HepG2 (cell line): ENCODE data around the gene TRIM72. TPM values are rescaled to one million over a fixed set of nuclear protein-coding genes. Genes with fewer than 3 reads are reported as not detected.

Experiments used
- ATAC-seq: fragments of 200-7000 bp; cut with Tn5 transposase; 3 replicates; pipeline ENCODE4 v1.9.1; 2020; ENCODE audit warnings: mild to moderate bottlenecking, moderate library complexity
- BruUV-seq: library from RNA; stranded (reverse); fragments of 400-500 nt; replicated peaks from 2 replicates; lab custom pipeline; 2021; lab: Mats Ljungman, UMichigan
- CTCF ChIA-PET: fragments of 300-600 bp; formaldehyde crosslinking; extraction: SDS; loops from one replicate; lab custom pipeline; 2021; ENCODE audit warnings: low total read pairs, inconsistent platforms, low intra/inter-chr PET ratio; lab: Yijun Ruan, JAX
- POLR2A ChIA-PET: fragments of 350-600 bp; sonication (Branson Sonifier 250); formaldehyde crosslinking; loops from one replicate; lab custom pipeline; 2020; ENCODE audit warnings: antibody characterized with exemption, inconsistent platforms; lab: Yijun Ruan, JAX
- DNase-seq: peaks from one replicate; pipeline ENCODE4 v3.0.0-alpha.2; 2015; ENCODE audit warnings: low spot score
- FAIRE-seq: peaks from 3 replicates; lab custom pipeline; 2011; peaks lifted over from hg19 to GRCh38; lab: Jason Lieb, UNC
- H2AFZ ChIP-seq: one replicate; pipeline ENCODE4 v1.6.1; 2011; ENCODE audit warnings: low read length, inconsistent platforms
- H3K27ac ChIP-seq: fragments of 300-600 bp; 3 replicates; pipeline ENCODE4 v1.8.0; 2011; ENCODE audit warnings: mixed run types, mild to moderate bottlenecking, mixed read lengths, low read length, inconsistent platforms; ENCODE audit not compliant: insufficient read depth; ENCODE audit errors: extremely low read length
- H3K27me3 ChIP-seq, 2 experiments: fragments of 200-600 bp in 1 of 2; 2 replicates in 1 of 2; 3 replicates in 1 of 2; pipeline versions ENCODE4 v1.6.0 to v1.8.0; 2011; ENCODE audit warnings: low read length in 2 of 2, mild to moderate bottlenecking in 2 of 2, moderate library complexity in 2 of 2, inconsistent platforms in 1 of 2; ENCODE audit not compliant: insufficient read depth in 2 of 2, control insufficient read depth in 1 of 2
- H3K36me3 ChIP-seq, 2 experiments: fragments of 200-600 bp in 1 of 2; replicated peaks in 1 of 2; 2 replicates in 1 of 2; 3 replicates in 1 of 2; pipeline versions ENCODE4 v1.5.1 to v1.8.0; 2011; ENCODE audit warnings: low read length in 2 of 2, inconsistent platforms in 1 of 2; ENCODE audit not compliant: insufficient read depth in 2 of 2, control insufficient read depth in 1 of 2
- H3K4me1 ChIP-seq: 2 replicates; pipeline ENCODE4 v1.5.1; 2012; ENCODE audit warnings: low read length, inconsistent platforms; ENCODE audit not compliant: insufficient read depth
- H3K4me2 ChIP-seq: 2 replicates; pipeline ENCODE4 v1.6.0; 2011; ENCODE audit warnings: low read depth, low read length, inconsistent platforms
- H3K4me3 ChIP-seq, 3 experiments: fragments of 200-600 bp in 1 of 3; sonication (generic), shearing (Covaris generic) in 1 of 3; replicated peaks in 1 of 3; 2 replicates each; pipeline ENCODE4 v1.5.1; 2011 to 2016; ENCODE audit warnings: low read length in 3 of 3, inconsistent platforms in 2 of 3, low read depth in 2 of 3, mild to moderate bottlenecking in 2 of 3, control low read depth in 1 of 3, mixed read lengths in 1 of 3; ENCODE audit not compliant: insufficient read depth in 1 of 3
- H3K79me2 ChIP-seq: one replicate; pipeline ENCODE4 v1.6.1; 2011; ENCODE audit warnings: low read length, inconsistent platforms; ENCODE audit not compliant: insufficient read depth
- H3K9ac ChIP-seq: 2 replicates; pipeline ENCODE4 v1.6.0; 2011; ENCODE audit warnings: mild to moderate bottlenecking, low read depth, low read length, inconsistent platforms; ENCODE audit not compliant: insufficient read depth
- H3K9me3 ChIP-seq: 2 replicates; pipeline ENCODE4 v1.5.1; 2012; ENCODE audit warnings: mild to moderate bottlenecking, low read length
- H4K20me1 ChIP-seq: 2 replicates; pipeline ENCODE4 v1.6.0; 2011; ENCODE audit warnings: inconsistent platforms, mild to moderate bottlenecking, low read length, moderate library complexity; ENCODE audit not compliant: insufficient read depth
- AGO2 ChIP-seq: fragments of 200-400 bp; formaldehyde crosslinking; optimal IDR thresholded peaks from 2 replicates; pipeline ENCODE3; 2017; ENCODE audit warnings: mild to moderate bottlenecking, low read depth, low read length, moderate library complexity
- CBX2 ChIP-seq, 2 experiments: fragments of 200-600 bp in 1 of 2; sonication (generic); formaldehyde crosslinking in 1 of 2; IDR thresholded peaks; 2 replicates each; pipeline versions ENCODE4 v1.7.0 to v1.8.1; 2018 to 2022; ENCODE audit warnings: low read depth in 2 of 2, low read length in 1 of 2, mild to moderate bottlenecking in 1 of 2, missing genetic modification reagents in 1 of 2
- DRAP1 ChIP-seq: IDR thresholded peaks from 2 replicates; pipeline ENCODE4 v1.6.1; 2016; ENCODE audit warnings: missing genetic modification reagents, missing compliant biosample characterization
- FOXM1 ChIP-seq: sonication (generic); formaldehyde crosslinking; IDR thresholded peaks from 2 replicates; pipeline ENCODE4 v1.5.0; 2020; ENCODE audit warnings: missing genetic modification reagents
- HNRNPUL1 ChIP-seq: fragments of 200-400 bp; formaldehyde crosslinking; IDR thresholded peaks from 2 replicates; pipeline ENCODE4 v1.6.1; 2017; ENCODE audit warnings: low read depth, mild to moderate bottlenecking, low read length, moderate library complexity
- MED8 ChIP-seq: sonication (generic); formaldehyde crosslinking; IDR thresholded peaks from 2 replicates; pipeline ENCODE4 v1.8.1; 2023; ENCODE audit warnings: mild to moderate bottlenecking, missing genetic modification reagents; ENCODE audit not compliant: insufficient replicate concordance
- NR2F2 ChIP-seq: IDR thresholded peaks from 2 replicates; pipeline ENCODE4 v1.6.1; 2012; ENCODE audit warnings: low read depth, inconsistent platforms, borderline replicate concordance
- POLR2A ChIP-seq, 2 experiments: IDR thresholded peaks; 2 replicates each; pipeline ENCODE4 v1.6.1; 2011; ENCODE audit warnings: low read depth in 2 of 2, low read length in 2 of 2, mild to moderate bottlenecking in 1 of 2, moderate library complexity in 1 of 2; ENCODE audit not compliant: insufficient read depth in 1 of 2
- RAD21 ChIP-seq: fragments of 450-650 bp; formaldehyde crosslinking; IDR thresholded peaks from 2 replicates; pipeline ENCODE4 v1.5.0; 2020; ENCODE audit warnings: mild to moderate bottlenecking
- RBFOX2 ChIP-seq: fragments of 200-400 bp; formaldehyde crosslinking; IDR thresholded peaks from 2 replicates; pipeline ENCODE4 v1.6.1; 2017; ENCODE audit warnings: low read depth, mild to moderate bottlenecking, low read length
- SMARCC2 ChIP-seq: fragments of 450-650 bp; IDR thresholded peaks from 2 replicates; pipeline ENCODE4 v1.6.1; 2017; ENCODE audit warnings: antibody characterized with exemption, mild to moderate bottlenecking
- SP2 ChIP-seq: sonication (generic); formaldehyde crosslinking; IDR thresholded peaks from 2 replicates; pipeline ENCODE4 v1.5.1; 2020; ENCODE audit warnings: mild to moderate bottlenecking, missing genetic modification reagents
- SRSF4 ChIP-seq: fragments of 200-400 bp; formaldehyde crosslinking; IDR thresholded peaks from one replicate; pipeline ENCODE4 v1.6.1; 2018; ENCODE audit warnings: mild to moderate bottlenecking, low read depth, low read length, moderate library complexity; ENCODE audit not compliant: poor library complexity, severe bottlenecking
- ZFP62 ChIP-seq: sonication (generic); formaldehyde crosslinking; IDR thresholded peaks from 2 replicates; pipeline ENCODE4 v1.4.0; 2020; ENCODE audit warnings: missing genetic modification reagents
- ZNF7 ChIP-seq: IDR thresholded peaks from 2 replicates; pipeline ENCODE4 v1.6.1; 2016; ENCODE audit warnings: missing biosample characterization, missing genetic modification reagents
- ZNF788 ChIP-seq: sonication (generic); formaldehyde crosslinking; IDR thresholded peaks from 2 replicates; pipeline ENCODE4 v1.5.0; 2020; ENCODE audit warnings: mild to moderate bottlenecking, missing genetic modification reagents, borderline replicate concordance
- WGBS: methylation state at CpG from one replicate; pipeline ENCODE4 v1.1.6; 2017; ENCODE audit warnings: low lambda C conversion rate; 5-methylcytosine and 5-hydroxymethylcytosine counted together
- in situ Hi-C: cut with HindIII; loops from 2 replicates; pipeline ENCODE4 v1.10.0; 2017; ENCODE audit warnings: low pct_unique_long_range_greater_than_20kb; ENCODE audit not compliant: extremely low pct_ligation_motif_present
- intact Hi-C: fragments of 100-400 bp; cut with micrococcal nuclease; formaldehyde crosslinking; loops from one replicate; pipeline ENCODE4 v1.10.0; 2022; ENCODE audit not compliant: unreplicated experiment
- polyA plus RNA-seq, 8 experiments: library from polyadenylated mRNA; depleted of rRNA in 3 of 8; stranded (reverse) in 7 of 8; unstranded in 1 of 8; fragments of >200 nt; fragmentation: Illumina TruSeq in 4 of 8; extraction: Trizol in 4 of 8; gene quantifications; 2 replicates each; pipeline versions ENCODE4 v1.2.1 to v1.2.3, GENCODE V29; 2011 to 2016; ENCODE audit warnings: low read depth in 4 of 8, missing spikeins in 1 of 8, mixed read lengths in 1 of 8; ENCODE audit not compliant: insufficient read depth in 1 of 8
- total RNA-seq, 5 experiments: library from RNA; depleted of rRNA; stranded (reverse); fragments of >200 nt; fragmentation: Illumina TruSeq; extraction: Trizol; gene quantifications; 2 replicates each; pipeline ENCODE4 v1.2.3, GENCODE V29; 2016; ENCODE audit warnings: low read depth in 1 of 5
- TF ChIP-seq, protein P1 (sequence below): sonication (generic); formaldehyde crosslinking; IDR thresholded peaks from 2 replicates; pipeline ENCODE4 v1.4.0; 2020; ENCODE audit warnings: missing genetic modification reagents
- TF ChIP-seq, protein P2 (sequence below): sonication (generic); formaldehyde crosslinking; IDR thresholded peaks from 2 replicates; pipeline ENCODE4 v1.5.0; 2020; ENCODE audit warnings: missing genetic modification reagents
- TF ChIP-seq, protein P3 (sequence below): sonication (generic); formaldehyde crosslinking; IDR thresholded peaks from 2 replicates; pipeline ENCODE4 v1.5.0; 2020; ENCODE audit warnings: missing genetic modification reagents, mild to moderate bottlenecking, borderline replicate concordance

The TRIM72 gene
- total and polyA plus RNA-seq, 2 of the 13 experiments (the other 11 are each of a cell fraction or from before 2014, with no cell fraction given), result not detected

DNA sequence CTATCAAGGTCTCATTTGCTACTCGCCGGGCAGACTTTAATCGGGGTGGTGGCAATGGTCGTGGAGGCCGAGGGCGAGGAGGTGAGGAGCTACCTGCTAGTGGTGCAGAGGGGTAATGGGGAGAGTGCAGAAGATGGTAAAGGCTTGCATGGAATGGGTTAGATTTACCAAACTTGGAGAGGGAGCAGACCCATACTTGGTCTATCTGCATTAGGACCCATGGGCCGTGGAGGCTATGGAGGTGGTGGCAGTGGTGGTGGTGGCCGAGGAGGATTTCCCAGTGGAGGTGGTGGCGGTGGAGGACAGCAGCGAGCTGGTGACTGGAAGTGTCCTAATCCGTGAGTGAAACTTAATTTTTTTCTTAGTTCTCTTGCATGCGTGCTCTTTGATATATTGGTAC is 23.9 kb upstream of the TRIM72 start:
- CTCF ChIA-PET, result no interaction called here
- H3K9ac ChIP-seq, result no peak overlapping the region
- no TSS peak for BruUV-seq
- no peaks in the 10 kb centered on the region for H3K27me3 ChIP-seq
- no peak overlapping the region for H2AFZ ChIP-seq
- H3K4me1 ChIP-seq, result peaks cover 17% of the 10 kb centered on the region
- intact Hi-C loops (no loop called here), in situ Hi-C loops (no loop called here)
- POLR2A ChIA-PET, result interaction anchor here (0.8 to 2.6 kb wide), 3 partner anchors 9 to 10 kb away, joined by 3 to 13 read pairs (median 5); partner anchors contain the start of gene FUS
- H3K27ac ChIP-seq, result peak overlapping the region; percentile 3
- peaks cover 58 to 99% of the 10 kb centered on the region in 2 experiments for H3K36me3 ChIP-seq
- H3K4me3 ChIP-seq, result no peak overlapping the region
- H3K79me2 ChIP-seq, result peaks cover 16% of the 10 kb centered on the region
- peaks cover 65% of the 10 kb centered on the region for H4K20me1 ChIP-seq
- H3K4me2 ChIP-seq, result no peak overlapping the region
- WGBS, result 98% methylated on average over 12 of the region's 12 CpGs
- DNase-seq (no peak), ATAC-seq (no peak; the same call in 1 of the 3 replicates), FAIRE-seq (no peak)
- H3K9me3 ChIP-seq, result no peaks in the 10 kb centered on the region
- no peak for TF ChIP-seq RAD21
- no peak for TF ChIP-seq ZFP62 (CRISPR knock-in tag)
- TF ChIP-seq, protein P1, sequence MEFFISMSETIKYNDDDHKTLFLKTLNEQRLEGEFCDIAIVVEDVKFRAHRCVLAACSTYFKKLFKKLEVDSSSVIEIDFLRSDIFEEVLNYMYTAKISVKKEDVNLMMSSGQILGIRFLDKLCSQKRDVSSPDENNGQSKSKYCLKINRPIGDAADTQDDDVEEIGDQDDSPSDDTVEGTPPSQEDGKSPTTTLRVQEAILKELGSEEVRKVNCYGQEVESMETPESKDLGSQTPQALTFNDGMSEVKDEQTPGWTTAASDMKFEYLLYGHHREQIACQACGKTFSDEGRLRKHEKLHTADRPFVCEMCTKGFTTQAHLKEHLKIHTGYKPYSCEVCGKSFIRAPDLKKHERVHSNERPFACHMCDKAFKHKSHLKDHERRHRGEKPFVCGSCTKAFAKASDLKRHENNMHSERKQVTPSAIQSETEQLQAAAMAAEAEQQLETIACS (CRISPR knock-in tag), result no peak
- TF ChIP-seq, protein P2, sequence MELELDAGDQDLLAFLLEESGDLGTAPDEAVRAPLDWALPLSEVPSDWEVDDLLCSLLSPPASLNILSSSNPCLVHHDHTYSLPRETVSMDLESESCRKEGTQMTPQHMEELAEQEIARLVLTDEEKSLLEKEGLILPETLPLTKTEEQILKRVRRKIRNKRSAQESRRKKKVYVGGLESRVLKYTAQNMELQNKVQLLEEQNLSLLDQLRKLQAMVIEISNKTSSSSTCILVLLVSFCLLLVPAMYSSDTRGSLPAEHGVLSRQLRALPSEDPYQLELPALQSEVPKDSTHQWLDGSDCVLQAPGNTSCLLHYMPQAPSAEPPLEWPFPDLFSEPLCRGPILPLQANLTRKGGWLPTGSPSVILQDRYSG (CRISPR knock-in tag), result no peak
- TF ChIP-seq SMARCC2, result no peak
- TF ChIP-seq POLR2A (IDR thresholded peaks at IDR 0.05; ENCODE audit: insufficient read depth in 1 of 2, low read depth in 2 of 2, low read length in 2 of 2), result peak in 1 of 2 experiments; percentile 31; a peak in 2 of 4 replicates
- TF ChIP-seq, protein P3, sequence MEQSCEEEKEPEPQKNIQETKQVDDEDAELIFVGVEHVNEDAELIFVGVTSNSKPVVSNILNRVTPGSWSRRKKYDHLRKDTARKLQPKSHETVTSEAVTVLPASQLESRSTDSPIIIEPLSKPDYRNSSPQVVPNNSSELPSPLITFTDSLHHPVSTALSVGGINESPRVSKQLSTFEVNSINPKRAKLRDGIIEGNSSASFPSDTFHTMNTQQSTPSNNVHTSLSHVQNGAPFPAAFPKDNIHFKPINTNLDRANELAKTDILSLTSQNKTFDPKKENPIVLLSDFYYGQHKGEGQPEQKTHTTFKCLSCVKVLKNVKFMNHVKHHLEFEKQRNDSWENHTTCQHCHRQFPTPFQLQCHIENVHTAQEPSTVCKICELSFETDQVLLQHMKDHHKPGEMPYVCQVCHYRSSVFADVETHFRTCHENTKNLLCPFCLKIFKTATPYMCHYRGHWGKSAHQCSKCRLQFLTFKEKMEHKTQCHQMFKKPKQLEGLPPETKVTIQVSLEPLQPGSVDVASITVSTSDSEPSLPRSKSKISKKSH (CRISPR knock-in tag), result 0 out of 2 replicates have a peak, but pooled peaks have one; percentile 18
- TF ChIP-seq RBFOX2, result no peak
- TF ChIP-seq SP2 (CRISPR knock-in tag), result no peak
- no peak for TF ChIP-seq SRSF4
- TF ChIP-seq MED8, result no peak
- no peak for TF ChIP-seq DRAP1 (CRISPR knock-in tag)
- no peak for TF ChIP-seq ZNF7 (CRISPR knock-in tag)
- no peak for TF ChIP-seq HNRNPUL1
- TF ChIP-seq FOXM1 (CRISPR knock-in tag), result no peak
- TF ChIP-seq AGO2, result peak; percentile 55
- no peak for TF ChIP-seq NR2F2
- no peak for TF ChIP-seq CBX2 (IDR thresholded peaks at IDR 0.05; ENCODE audit: low read depth, low read length)
- TF ChIP-seq CBX2 (CRISPR knock-in tag; IDR thresholded peaks at IDR 0.05; ENCODE audit: low read depth), result no peak
- no peak for TF ChIP-seq ZNF788 (CRISPR knock-in tag)
